Measurements from ENCODE around the gene ADORA3. TPM values are rescaled to one million over a fixed set of nuclear protein-coding genes. Genes with fewer than 3 reads are reported as not detected.

ADORA3 gene
- polyA plus RNA-seq, 1 experiment: not detected

DNA sequence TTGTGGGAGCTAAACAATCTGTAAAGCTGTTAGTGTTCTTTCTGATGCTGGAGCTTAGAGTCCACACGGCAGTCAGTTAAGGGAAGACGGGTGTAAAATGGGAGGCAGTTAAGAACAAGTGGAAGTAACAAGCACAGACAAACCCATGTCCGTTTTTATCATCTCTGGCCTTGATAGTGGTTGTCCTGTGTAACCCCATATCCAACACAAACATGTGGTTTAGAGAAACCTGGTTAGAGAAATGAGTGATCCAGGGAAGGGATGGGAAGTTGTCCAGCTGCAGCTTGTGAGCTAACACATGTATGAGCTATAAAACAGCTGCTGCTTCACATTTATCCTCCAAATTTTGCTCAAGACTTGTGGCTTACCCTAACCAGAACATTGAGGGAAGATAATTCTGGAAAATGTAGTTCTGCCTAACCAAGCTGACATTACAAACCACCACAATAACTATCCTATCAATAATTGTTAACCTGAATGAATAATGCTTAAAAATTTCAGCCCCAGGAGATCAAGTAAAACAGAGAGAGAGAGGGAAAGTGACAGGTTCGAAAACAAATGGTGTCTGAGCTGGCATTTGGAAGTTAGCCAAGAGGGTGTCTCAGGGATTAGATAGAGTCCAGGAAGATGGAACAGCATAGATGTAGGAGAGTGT is 40.3 kb downstream of the ADORA3 start:
- ChIA-PET CTCF (interaction anchor here (0.6 to 2.4 kb wide), 5 partner anchors 19 to 304 kb away, joined by 3 to 11 read pairs (median 5); no protein-coding TSS in a partner anchor), POLR2A (interaction anchor here (0.5 to 2.1 kb wide), 9 partner anchors 12 to 1060 kb away, joined by 3 to 7 read pairs (median 3); no protein-coding TSS in a partner anchor)
- TF ChIP-seq, protein P1, sequence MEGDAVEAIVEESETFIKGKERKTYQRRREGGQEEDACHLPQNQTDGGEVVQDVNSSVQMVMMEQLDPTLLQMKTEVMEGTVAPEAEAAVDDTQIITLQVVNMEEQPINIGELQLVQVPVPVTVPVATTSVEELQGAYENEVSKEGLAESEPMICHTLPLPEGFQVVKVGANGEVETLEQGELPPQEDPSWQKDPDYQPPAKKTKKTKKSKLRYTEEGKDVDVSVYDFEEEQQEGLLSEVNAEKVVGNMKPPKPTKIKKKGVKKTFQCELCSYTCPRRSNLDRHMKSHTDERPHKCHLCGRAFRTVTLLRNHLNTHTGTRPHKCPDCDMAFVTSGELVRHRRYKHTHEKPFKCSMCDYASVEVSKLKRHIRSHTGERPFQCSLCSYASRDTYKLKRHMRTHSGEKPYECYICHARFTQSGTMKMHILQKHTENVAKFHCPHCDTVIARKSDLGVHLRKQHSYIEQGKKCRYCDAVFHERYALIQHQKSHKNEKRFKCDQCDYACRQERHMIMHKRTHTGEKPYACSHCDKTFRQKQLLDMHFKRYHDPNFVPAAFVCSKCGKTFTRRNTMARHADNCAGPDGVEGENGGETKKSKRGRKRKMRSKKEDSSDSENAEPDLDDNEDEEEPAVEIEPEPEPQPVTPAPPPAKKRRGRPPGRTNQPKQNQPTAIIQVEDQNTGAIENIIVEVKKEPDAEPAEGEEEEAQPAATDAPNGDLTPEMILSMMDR (IDR thresholded peaks at IDR 0.05; ENCODE audit: low read depth, low read length): no peak
- Histone ChIP-seq H3K4me3 (ENCODE audit: low read depth, low read length) (no peak overlapping the region), H3K9me3 (ENCODE audit: control insufficient read depth, insufficient read depth, low read length) (no peaks in the 10 kb centered on the region), H3K27ac (ENCODE audit: low read depth, low read length) (peak overlapping the region; percentile 68), H3K27me3 (ENCODE audit: control insufficient read depth, insufficient read depth, low read length) (no peaks in the 10 kb centered on the region)
- peak; percentile 81 for DNase-seq (ENCODE audit: low read depth, low spot score)

DNA sequence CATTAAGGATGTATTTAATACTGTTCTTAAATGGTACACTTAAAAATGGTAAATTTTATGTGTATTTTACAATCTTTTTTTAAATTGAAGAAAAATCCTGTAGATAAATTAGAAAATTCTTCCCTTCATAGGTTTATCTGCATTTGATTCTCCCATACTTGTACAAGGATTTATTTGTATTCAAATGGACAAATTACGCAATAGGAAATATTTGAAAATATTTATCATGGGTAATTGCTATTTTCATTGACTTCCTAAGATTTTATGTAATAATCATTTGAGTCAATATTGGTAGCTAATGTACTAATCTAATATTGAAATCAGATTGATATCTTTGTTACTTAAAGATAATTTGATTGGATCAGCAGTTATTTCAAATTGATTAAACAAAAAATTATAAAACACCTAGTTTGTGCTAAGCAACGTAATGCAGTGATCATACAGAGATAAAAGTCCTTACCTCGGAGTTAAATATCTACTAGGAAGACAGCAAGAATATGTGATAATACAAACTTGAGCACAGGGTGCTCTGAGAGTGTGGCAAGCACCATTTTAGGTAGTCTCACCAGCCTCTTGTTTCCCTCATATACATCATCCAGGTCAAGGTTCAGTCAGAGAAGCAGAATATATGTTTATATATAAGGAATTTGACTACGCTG is 40.9 kb downstream of the ADORA3 start:
- no peak for DNase-seq (ENCODE audit: low read depth, low spot score)
- no peak overlapping the region for H3K4me3 ChIP-seq (ENCODE audit: low read depth, low read length)
- POLR2A ChIA-PET: interaction anchor here (0.5 to 2.1 kb wide), 6 partner anchors 71 to 1060 kb away, joined by 3 to 7 read pairs (median 4); no protein-coding TSS in a partner anchor
- H3K27ac ChIP-seq (ENCODE audit: low read depth, low read length): peak overlapping the region; percentile 68
- CTCF ChIA-PET: interaction anchor here (0.7 to 2.4 kb wide), 4 partner anchors 19 to 305 kb away, joined by 3 to 11 read pairs (median 7); no protein-coding TSS in a partner anchor
- TF ChIP-seq, protein P1 (IDR thresholded peaks at IDR 0.05; ENCODE audit: low read depth, low read length): no peak
- H3K27me3 ChIP-seq (ENCODE audit: control insufficient read depth, insufficient read depth, low read length): no peaks in the 10 kb centered on the region
- no peaks in the 10 kb centered on the region for H3K9me3 ChIP-seq (ENCODE audit: control insufficient read depth, insufficient read depth, low read length)

- ChIA-PET POLR2A (no interaction called here), CTCF (interaction anchor here (1.0 to 2.4 kb wide), 3 partner anchors 20 to 307 kb away, joined by 3 to 11 read pairs (median 9); no protein-coding TSS in a partner anchor)
These were observed 41.7 kb downstream of the ADORA3 start for GRCh38 chr1:111461765-111462164.

DNA sequence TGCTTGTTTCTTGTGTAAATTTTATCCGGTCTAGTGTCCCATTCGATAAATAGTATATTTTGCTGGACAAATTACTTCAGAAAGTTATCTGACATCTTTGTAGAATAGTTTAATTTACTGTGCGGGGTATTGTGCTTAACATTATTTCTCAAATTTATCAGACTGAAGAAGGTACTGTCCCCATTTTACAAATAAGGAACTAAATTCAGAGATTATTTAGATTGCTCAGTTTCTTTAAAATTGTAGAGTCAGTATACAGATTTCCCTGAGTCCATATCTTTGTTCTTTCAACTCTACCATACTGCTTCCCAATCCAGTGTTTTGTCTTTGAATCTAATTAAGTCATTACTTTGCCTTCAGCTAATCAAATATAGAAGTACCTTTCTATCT is 47.8 kb downstream of the ADORA3 start:
- CTCF ChIA-PET: no interaction called here
- POLR2A ChIA-PET: no interaction called here
- TF ChIP-seq, protein P1 (IDR thresholded peaks at IDR 0.05; ENCODE audit: low read depth, low read length): no peak
- H3K9me3 ChIP-seq (ENCODE audit: control insufficient read depth, insufficient read depth, low read length): no peaks in the 10 kb centered on the region
- no peaks in the 10 kb centered on the region for H3K27me3 ChIP-seq (ENCODE audit: control insufficient read depth, insufficient read depth, low read length)
- H3K27ac ChIP-seq (ENCODE audit: low read depth, low read length): no peak overlapping the region
- no peak overlapping the region for H3K4me3 ChIP-seq (ENCODE audit: low read depth, low read length)
- DNase-seq (ENCODE audit: low read depth, low spot score): no peak

More at GRCh38 chr1:111461765-111462164, 41.7 kb downstream of the ADORA3 start:
- DNase-seq (ENCODE audit: low read depth, low spot score): no peak
- Histone ChIP-seq H3K27me3 (ENCODE audit: control insufficient read depth, insufficient read depth, low read length) (no peaks in the 10 kb centered on the region), H3K27ac (ENCODE audit: low read depth, low read length) (no peak overlapping the region), H3K9me3 (ENCODE audit: control insufficient read depth, insufficient read depth, low read length) (no peaks in the 10 kb centered on the region), H3K4me3 (ENCODE audit: low read depth, low read length) (no peak overlapping the region)
- TF ChIP-seq, protein P1 (IDR thresholded peaks at IDR 0.05; ENCODE audit: low read depth, low read length): no peak

All from AG04450 (cell line).